Measurements from ENCODE around the gene KDM1B.

Gene KDM1B

DNA sequence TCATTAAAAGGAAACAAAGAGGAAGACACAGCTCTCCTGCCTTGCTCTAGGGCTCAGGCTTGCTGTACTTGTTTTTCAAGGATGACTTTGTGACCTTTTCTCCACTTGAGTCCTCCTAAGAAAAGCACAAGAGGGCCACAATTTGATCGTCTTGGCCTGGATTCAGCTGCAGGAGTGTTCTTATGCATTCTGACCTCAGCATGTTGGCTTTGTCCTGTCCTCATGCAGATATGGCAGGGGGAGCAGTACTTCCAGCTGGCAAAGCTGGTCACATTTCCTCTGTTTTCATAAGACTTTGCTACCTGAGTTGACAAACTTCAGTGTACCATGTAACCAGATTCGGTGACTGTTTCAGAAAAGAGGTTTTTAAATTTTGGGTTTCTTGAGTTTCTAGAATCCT lies 30.8 kb downstream of the KDM1B start:
- TF ChIP-seq, protein P1, sequence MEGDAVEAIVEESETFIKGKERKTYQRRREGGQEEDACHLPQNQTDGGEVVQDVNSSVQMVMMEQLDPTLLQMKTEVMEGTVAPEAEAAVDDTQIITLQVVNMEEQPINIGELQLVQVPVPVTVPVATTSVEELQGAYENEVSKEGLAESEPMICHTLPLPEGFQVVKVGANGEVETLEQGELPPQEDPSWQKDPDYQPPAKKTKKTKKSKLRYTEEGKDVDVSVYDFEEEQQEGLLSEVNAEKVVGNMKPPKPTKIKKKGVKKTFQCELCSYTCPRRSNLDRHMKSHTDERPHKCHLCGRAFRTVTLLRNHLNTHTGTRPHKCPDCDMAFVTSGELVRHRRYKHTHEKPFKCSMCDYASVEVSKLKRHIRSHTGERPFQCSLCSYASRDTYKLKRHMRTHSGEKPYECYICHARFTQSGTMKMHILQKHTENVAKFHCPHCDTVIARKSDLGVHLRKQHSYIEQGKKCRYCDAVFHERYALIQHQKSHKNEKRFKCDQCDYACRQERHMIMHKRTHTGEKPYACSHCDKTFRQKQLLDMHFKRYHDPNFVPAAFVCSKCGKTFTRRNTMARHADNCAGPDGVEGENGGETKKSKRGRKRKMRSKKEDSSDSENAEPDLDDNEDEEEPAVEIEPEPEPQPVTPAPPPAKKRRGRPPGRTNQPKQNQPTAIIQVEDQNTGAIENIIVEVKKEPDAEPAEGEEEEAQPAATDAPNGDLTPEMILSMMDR (IDR thresholded peaks at IDR 0.05; ENCODE audit: control insufficient read depth, extremely low read depth, insufficient read depth) = no peak
- peak; percentile 51 for DNase-seq (ENCODE audit: low read depth)
- no peak overlapping the region for H3K4me3 ChIP-seq (ENCODE audit: low read depth, low read length)

DNA sequence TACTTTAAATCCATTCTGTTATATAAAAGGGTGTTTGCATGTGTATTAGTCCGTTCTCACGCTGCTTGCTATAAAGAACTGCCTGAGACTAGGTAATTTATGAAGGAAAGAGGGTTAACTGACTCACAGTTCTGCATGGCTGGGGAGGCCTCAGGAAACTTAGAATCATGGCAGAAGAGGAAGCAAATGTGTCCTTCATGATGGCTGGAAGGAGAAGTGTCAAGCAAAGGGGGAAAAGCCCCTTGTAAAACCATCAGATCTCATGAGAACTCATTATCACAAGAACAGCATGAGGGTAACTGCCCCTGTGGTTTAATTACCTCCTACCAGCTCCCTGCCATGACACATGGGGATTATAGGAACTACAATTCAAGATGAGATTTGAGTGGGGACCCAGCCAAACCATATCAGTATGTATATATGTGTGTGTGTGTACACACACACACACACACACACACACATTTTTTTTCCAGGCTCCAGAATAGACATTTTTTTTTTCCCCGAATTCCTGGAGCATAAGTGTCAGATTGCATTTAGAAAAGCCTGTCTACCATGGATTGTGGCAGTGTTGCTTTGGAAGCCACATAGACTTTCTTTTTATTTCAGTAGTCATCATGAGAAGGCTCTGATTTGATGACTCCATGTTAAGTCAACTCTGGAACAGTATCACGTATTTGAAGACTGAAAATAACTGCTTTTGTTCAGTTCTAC lies 31.5 kb downstream of the KDM1B start:
- TF ChIP-seq, protein P1 (IDR thresholded peaks at IDR 0.05; ENCODE audit: control insufficient read depth, extremely low read depth, insufficient read depth) = no peak
- DNase-seq (ENCODE audit: low read depth) = no peak
- no peak overlapping the region for H3K4me3 ChIP-seq (ENCODE audit: low read depth, low read length)

DNA sequence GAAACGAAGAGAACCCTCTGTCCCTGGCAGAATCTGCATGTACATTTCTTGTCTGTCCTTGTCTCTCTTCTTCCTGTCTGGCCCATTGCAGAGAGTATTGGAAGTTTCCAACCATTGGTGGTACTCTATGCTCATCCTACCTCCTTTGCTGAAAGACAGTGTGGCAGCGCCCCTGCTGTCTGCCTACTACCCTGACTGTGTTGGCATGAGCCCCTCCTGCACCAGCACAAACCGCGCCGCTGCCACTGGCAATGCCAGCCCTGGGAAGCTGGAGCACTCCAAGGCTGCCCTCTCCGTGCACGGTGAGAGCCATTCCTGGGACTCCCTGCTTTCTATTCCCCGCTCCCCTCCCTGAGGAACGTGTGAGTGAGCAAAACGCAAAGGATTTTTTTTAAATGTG lies 32.5 kb downstream of the KDM1B start:
- no peak overlapping the region for H3K4me3 ChIP-seq (ENCODE audit: low read depth, low read length)
- TF ChIP-seq, protein P1 (IDR thresholded peaks at IDR 0.05; ENCODE audit: control insufficient read depth, extremely low read depth, insufficient read depth) = no peak
- DNase-seq (ENCODE audit: low read depth) = no peak

DNA sequence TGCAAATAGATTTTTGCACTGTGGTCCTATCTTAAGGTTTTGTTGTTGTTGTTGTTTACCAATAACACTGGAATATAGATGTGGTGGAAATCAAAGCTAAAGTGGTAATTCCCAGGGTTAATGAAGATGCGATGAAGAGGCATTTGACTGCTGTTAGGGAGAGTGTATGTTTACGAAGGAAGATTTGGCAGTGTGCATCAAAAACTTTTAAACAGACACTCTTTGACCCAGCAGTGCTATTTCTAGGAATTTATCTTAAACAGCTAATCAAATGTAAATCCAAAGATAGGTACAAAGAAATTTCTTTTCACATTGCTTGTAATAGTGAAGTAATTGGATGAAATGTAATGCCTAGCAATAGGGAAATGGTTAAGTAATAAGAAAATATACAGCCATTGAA lies 34.0 kb downstream of the KDM1B start:
- TF ChIP-seq, protein P1 (IDR thresholded peaks at IDR 0.05; ENCODE audit: control insufficient read depth, extremely low read depth, insufficient read depth) = no peak
- no peak for DNase-seq (ENCODE audit: low read depth)
- H3K4me3 ChIP-seq (ENCODE audit: low read depth, low read length) = no peak overlapping the region

DNA sequence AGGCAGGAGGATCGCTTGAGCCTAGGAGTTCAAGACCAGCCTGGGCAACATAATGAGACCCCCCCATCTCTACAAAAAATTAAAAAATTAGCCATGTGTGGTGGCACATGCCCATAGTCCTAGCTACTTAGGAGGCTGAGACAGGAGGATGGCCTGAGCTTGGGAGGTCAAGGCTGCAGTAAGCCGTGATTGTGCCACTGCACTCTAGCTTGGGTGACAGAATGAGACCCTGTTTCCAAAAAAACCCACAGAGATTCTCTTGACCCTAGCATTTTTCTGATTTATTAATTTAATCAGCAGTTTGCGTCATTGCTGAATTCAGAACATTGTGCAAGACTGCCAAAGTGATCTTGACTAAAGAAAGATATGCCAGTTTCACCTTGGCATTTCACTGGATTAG lies 36.8 kb downstream of the KDM1B start:
- DNase-seq (ENCODE audit: low read depth) = no peak
- TF ChIP-seq, protein P1 (IDR thresholded peaks at IDR 0.05; ENCODE audit: control insufficient read depth, extremely low read depth, insufficient read depth) = no peak
- no peak overlapping the region for H3K4me3 ChIP-seq (ENCODE audit: low read depth, low read length)

DNA sequence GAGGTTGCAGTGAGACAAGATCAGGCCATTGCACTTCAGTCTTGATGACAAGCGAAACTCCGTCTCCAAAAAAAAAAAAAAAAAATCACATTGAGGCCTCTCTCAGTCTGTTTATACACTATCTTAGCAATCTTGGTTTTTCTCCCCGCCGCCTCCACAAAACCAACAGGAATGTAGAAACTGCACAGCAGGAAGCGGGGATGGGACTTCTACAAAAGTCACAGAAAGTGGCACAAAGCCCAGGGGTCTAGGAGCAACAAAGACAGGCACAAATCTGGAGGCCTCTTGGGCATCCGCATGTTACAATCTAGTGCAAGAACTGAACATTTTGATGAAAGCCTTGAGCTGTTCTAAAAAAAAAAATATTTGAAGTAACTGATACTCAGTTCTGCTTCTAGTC lies 48.6 kb downstream of the KDM1B start:
- TF ChIP-seq, protein P1 (IDR thresholded peaks at IDR 0.05; ENCODE audit: control insufficient read depth, extremely low read depth, insufficient read depth) = no peak
- no peak overlapping the region for H3K4me3 ChIP-seq (ENCODE audit: low read depth, low read length)
- DNase-seq (ENCODE audit: low read depth) = no peak

DNA sequence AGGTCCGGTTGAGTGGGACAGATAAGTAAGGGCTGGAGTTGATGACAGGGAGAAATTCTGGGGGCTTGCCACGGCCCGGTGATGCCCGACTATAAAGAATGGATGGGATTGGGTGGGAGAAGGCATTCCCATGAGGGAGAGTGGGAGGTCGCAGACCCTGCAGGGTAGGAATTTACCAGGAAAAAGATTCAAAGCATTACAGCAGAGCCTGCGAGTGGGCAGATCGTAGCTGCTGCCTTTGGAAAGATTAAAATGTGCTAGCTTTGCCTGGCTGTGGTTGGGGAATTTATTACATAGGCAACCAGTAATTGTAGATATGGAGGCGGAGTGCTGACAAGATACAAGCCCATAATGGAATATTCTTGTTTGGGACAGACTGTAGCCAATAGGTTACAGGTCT lies 49.5 kb downstream of the KDM1B start:
- DNase-seq (ENCODE audit: low read depth) = no peak
- no peak overlapping the region for H3K4me3 ChIP-seq (ENCODE audit: low read depth, low read length)
- TF ChIP-seq, protein P1 (IDR thresholded peaks at IDR 0.05; ENCODE audit: control insufficient read depth, extremely low read depth, insufficient read depth) = no peak

Data from LNCaP clone FGC (cell line).